LNCaP clone FGC (cell line): ENCODE results near the gene C2CD2.

ENCODE experiments used
- DNase-seq: peaks from one replicate; pipeline ENCODE4 v3.0.0-alpha.2; 2011; ENCODE audit warnings: low read depth
- H3K4me3 ChIP-seq: 2 replicates; pipeline ENCODE4 v1.5.1; 2011; ENCODE audit warnings: mild to moderate bottlenecking, low read depth, low read length, control low read depth
- CTCF ChIP-seq: IDR thresholded peaks from 2 replicates; pipeline ENCODE4 v1.5.1; 2012; ENCODE audit warnings: mild to moderate bottlenecking; ENCODE audit not compliant: control insufficient read depth, insufficient read depth; ENCODE audit errors: extremely low read depth

Gene C2CD2

GRCh38 chr21:41898998-41899397, 54.8 kb downstream of the C2CD2 start:
- no peak for TF ChIP-seq CTCF
- no peak overlapping the region for H3K4me3 ChIP-seq
- DNase-seq, result no peak

DNA sequence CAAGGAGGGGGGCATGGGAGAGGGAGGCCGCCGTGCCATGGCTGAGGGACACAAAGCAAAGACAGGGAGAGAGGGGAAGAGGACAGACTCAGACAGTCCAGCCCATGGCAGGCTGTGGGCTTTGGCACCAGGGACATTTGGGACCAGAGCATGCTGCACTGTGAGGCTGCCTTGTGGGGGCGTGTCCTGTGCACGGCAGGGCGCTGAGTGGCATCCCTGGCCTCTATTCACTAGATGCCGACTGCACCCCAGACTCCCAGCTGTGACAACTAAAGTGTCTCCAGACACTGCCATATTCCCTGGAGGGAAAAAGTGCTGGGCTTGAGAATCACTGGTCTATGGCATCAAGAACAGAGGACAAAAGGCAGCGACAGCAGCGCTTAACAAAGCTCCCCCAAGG, 56.1 kb downstream of the C2CD2 start:
- no peak for DNase-seq
- TF ChIP-seq CTCF, result no peak
- H3K4me3 ChIP-seq, result no peak overlapping the region

GRCh38 chr21:41897047-41897669, 56.7 kb downstream of the C2CD2 start:
- H3K4me3 ChIP-seq, result no peak overlapping the region
- no peak for DNase-seq
- no peak for TF ChIP-seq CTCF

DNA sequence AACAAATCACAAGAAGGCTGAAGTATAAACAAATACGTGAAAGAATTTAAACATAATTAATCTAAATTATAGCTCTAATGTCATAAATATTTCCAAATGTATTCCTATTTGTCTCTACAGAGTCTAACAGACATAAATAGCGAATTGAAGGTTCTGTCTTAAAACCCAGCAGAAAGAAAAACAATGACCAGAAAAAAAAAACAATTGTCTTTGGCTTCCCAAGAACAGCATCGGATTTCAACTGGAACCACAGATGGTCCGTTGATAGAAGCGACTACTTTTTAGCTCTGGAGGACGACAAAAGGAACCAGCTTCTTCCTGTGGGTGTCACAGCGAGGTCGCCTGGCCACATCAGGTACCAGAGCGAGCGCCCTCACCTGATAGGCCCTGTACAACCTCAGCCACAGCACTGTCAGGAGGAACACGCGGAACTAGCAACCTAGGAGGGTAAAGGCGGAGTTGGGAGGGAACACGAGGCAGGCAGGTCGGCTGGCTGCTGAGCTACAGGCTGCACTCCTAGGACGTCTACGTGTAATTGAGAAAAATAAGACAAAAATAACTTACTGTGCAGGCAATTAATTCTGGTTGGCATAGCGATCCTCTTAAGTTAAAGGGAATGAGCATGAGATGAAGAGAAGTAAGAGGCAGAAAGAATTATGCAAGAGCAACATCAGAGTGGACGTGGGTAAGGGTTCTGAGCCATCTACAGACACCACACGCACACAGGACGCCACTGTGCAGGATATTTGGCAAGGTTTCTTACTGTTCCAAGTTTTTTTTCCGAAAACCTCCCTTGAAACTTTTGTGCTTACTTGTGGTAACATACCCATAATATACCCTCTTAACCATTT, 58.0 kb downstream of the C2CD2 start:
- no peak overlapping the region for H3K4me3 ChIP-seq
- no peak for TF ChIP-seq CTCF
- no peak for DNase-seq

DNA sequence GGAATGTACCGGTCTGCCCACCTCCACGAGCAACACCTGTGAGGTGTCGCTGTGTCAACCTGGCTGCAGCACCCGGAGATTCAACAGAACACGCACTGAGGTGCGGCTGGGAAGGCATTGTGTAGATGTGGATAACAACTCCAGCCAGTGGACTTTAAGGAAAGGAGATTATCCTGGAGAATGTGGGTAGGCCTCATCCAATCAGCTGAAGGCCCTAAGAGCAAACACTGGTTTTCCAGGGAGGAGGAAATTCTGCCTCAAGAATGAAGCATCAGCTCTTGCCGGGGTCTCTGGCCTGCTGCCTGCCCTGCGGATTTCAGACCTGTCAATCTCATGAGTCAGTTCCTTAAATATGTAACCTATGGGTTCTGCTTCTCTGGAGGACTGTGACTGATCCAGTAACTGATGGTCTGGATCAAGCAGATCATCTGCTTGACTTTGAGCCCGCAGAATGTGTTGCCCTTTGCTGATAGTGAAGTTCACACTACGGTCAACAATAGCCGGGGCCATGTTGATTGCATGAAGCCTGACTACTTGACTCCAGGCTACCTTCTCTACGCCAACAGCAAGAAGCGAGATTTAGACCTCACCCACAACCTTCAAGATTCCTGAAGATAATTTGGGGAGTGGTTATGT, 58.8 kb downstream of the C2CD2 start:
- H3K4me3 ChIP-seq, result no peak overlapping the region
- no peak for TF ChIP-seq CTCF
- no peak for DNase-seq

DNA sequence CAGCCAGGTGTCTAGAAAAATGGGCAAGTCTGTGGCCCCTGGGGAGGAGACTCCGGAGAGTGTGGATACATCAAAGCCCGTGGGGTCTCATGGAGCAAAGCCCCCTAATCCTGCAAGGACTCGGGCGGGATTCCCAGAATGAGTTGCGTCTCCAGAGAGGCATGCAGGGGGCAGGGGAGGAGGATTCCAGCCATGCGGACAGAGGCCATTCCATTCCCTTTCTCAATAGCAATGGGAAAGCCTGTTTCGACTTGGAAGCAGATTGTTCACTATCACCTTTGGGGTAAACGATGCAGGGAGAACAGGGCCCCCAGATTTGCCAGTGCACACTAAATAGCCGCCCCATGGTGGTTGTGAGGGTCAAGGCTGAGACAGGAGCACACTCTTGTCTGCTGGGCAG, 59.3 kb downstream of the C2CD2 start:
- DNase-seq, result no peak
- no peak overlapping the region for H3K4me3 ChIP-seq
- TF ChIP-seq CTCF, result no peak
